ENCODE results near the gene CEP72. TPM values are rescaled to one million over a fixed set of nuclear protein-coding genes. Genes with fewer than 3 reads are reported as not detected.

CEP72 gene
- total RNA-seq, 1 experiment from 2014 or later: 24.8 TPM

DNA sequence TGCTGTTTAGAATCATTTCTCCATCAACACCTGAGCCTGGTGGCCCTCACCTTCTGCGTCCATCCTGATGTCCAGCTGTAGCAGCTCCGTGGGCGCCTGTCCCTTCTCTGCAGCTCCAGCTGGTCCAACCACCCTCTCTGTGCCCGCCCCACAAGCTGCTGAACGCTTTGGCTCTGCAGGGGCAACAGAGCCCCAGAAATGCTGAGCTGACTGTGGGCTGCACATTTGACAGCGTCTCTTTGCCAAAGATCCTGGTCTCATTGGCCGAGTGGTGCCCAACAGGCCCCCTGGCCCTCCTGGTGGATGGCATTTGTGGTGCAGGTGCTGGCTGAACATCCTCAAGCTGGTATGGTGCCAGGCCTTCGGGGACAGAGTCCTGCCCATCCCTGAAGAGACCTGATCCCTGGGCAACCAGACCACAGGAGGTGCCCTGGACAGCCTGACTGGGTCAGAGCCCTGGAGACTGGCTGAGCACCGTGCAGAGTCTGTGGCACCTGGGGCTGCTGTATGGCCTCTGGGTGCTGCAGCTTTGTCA, 25.3 kb upstream of the CEP72 start:
- no CpG with 5 or more reads among the region's 9 CpGs for WGBS (ENCODE audit: extremely low coverage, insufficient read length, low lambda C conversion rate)
- Histone ChIP-seq H3K9me3 (ENCODE audit: control insufficient read depth, low read depth, low read length) (no peaks in the 10 kb centered on the region), H4K8ac (replicated peaks; ENCODE audit: insufficient read length, low read depth, low read length) (no peak overlapping the region), H2BK15ac (ENCODE audit: low read depth, low read length) (no peak overlapping the region), H3K14ac (ENCODE audit: insufficient read depth, low read length) (no peak overlapping the region), H3K79me1 (ENCODE audit: insufficient read depth, low read depth, low read length, poor library complexity, severe bottlenecking) (no peaks in the 10 kb centered on the region), H3K27me3 (ENCODE audit: insufficient read depth, low read length) (no peaks in the 10 kb centered on the region; the same call in 1 of the 2 replicates), H3K27ac (ENCODE audit: insufficient read length, low read depth, low read length) (no peak overlapping the region), H2BK120ac (ENCODE audit: low read depth, low read length, poor library complexity, severe bottlenecking) (no peak overlapping the region), H2BK20ac (ENCODE audit: low read depth, low read length, poor library complexity, severe bottlenecking) (no peak overlapping the region), H2AK5ac (ENCODE audit: insufficient read length, low read length) (no peak overlapping the region), H3K9ac (ENCODE audit: extremely low read depth, insufficient read length, low read length) (no peak overlapping the region), H4K20me1 (ENCODE audit: control insufficient read depth, insufficient read depth, insufficient read length) (no peaks in the 10 kb centered on the region), H3K23ac (ENCODE audit: insufficient read length, low read depth, low read length) (no peak overlapping the region), H3K4me1 (ENCODE audit: insufficient read depth, low read length) (no peaks in the 10 kb centered on the region), H3K18ac (ENCODE audit: insufficient read length, low read depth, low read length) (no peak overlapping the region), H3T11ph (ENCODE audit: low read length) (no peak overlapping the region), H3K79me2 (ENCODE audit: insufficient read depth, low read length) (no peaks in the 10 kb centered on the region), H4K5ac (ENCODE audit: insufficient read length, low read depth, low read length) (no peak overlapping the region), H3K56ac (ENCODE audit: insufficient read length, low read depth, low read length) (no peak overlapping the region), H2BK5ac (ENCODE audit: insufficient read length, low read length) (no peak overlapping the region), H3K4me2 (ENCODE audit: insufficient read depth, insufficient read length, low read length) (no peak overlapping the region), H3K4ac (ENCODE audit: low read depth, low read length) (no peak overlapping the region), H2AFZ (ENCODE audit: low read length) (no peak overlapping the region), H2BK12ac (ENCODE audit: insufficient read length, low read depth, low read length) (no peak overlapping the region), H4K91ac (ENCODE audit: insufficient read length, low read depth, low read length) (no peak overlapping the region), H3K23me2 (ENCODE audit: insufficient read length, low read depth, low read length, poor library complexity, severe bottlenecking) (no peaks in the 10 kb centered on the region)
- no peaks in the 10 kb centered on the region; a peak in 1 of 7 replicates for H3K36me3 Mint-ChIP-seq (ENCODE audit: insufficient read depth in 1 of 3, low read depth in 3 of 3)
- peaks cover 10 to 12% of the 10 kb centered on the region in 2 experiments for H3K9me3 Mint-ChIP-seq
- H3K4me3 Mint-ChIP-seq: no peak overlapping the region
- TF ChIP-seq CTCF (conservative IDR thresholded peaks at IDR 0.05): peak; percentile 47; the same call in 2 of the 3 replicates
- H3K27me3 Mint-ChIP-seq (ENCODE audit: low read depth): peaks cover 81% of the 10 kb centered on the region
- no peak overlapping the region for H3K27ac Mint-ChIP-seq
- no peak for DNase-seq
- H3K4me1 Mint-ChIP-seq: peaks cover 12 to 13% of the 10 kb centered on the region in 2 experiments

Measured in H9 (cell line).